Ovary (tissue), 9 donors: ENCODE results near the gene DONSON. TPM values are rescaled to one million over a fixed set of nuclear protein-coding genes. Genes with fewer than 3 reads are reported as not detected.
"Not testable (repeated sequence)": the region's sequence is repeated elsewhere in the genome, so short reads cannot be mapped to it uniquely, and the experiment has no call there.

Source experiments
- DNase-seq, 5 donors: peaks; one replicate each; pipeline ENCODE4 v3.0.0-alpha.2; 2019 to 2020
- H3K27ac ChIP-seq, 2 donors: fragments of 200-600 bp; one replicate each; pipeline versions ENCODE4 v1.5.1 to v1.8.0; 2019 to 2022
- H3K27me3 ChIP-seq: fragments of 200-600 bp; one replicate; pipeline ENCODE4 v1.8.0; 2022
- H3K36me3 ChIP-seq: fragments of 200-600 bp; sonication (generic); one replicate; pipeline ENCODE4 v1.5.1; 2019
- H3K4me1 ChIP-seq: one replicate; pipeline ENCODE4 v1.8.1; 2013; ENCODE audit warnings: mild to moderate bottlenecking, moderate library complexity; ENCODE audit not compliant: insufficient read depth
- H3K4me3 ChIP-seq: fragments of 200-600 bp; sonication (generic); one replicate; pipeline ENCODE4 v1.5.1; 2017
- H3K9me3 ChIP-seq, 2 donors: fragments of 200-600 bp in 1 of 2; sonication (generic) in 1 of 2; one replicate each; pipeline versions ENCODE4 v1.5.1 to v1.8.1; 2013 to 2019; ENCODE audit warnings: mild to moderate bottlenecking in 1 of 2, moderate library complexity in 1 of 2
- EP300 ChIP-seq: sonication (generic); formaldehyde crosslinking; IDR thresholded peaks from one replicate; pipeline ENCODE4 v1.6.1; 2017; ENCODE audit warnings: antibody characterized with exemption
- POLR2A ChIP-seq: fragments of 450-650 bp; IDR thresholded peaks from one replicate; pipeline ENCODE4 v1.6.1; 2017; ENCODE audit warnings: antibody characterized with exemption, mild to moderate bottlenecking, moderate library complexity
- WGBS, 3 donors: extraction: QIAGEN DNeasy Blood & Tissue Kit in 1 of 3; methylation state at CpG; one replicate each; pipeline versions ENCODE4 v1.1.5 to v1.1.7; 2013 to 2017; 5-methylcytosine and 5-hydroxymethylcytosine counted together
- intact Hi-C, 4 donors: fragments of 100-400 bp; cut with DNase I; formaldehyde crosslinking; loops; one replicate each; pipeline versions ENCODE4 v1.11.0 to v1.15.1; 2022 to 2023
- polyA plus RNA-seq, 2 donors: library from polyadenylated mRNA; stranded (reverse); fragments of 200-250 nt in 1 of 2; fragments of 350-450 nt in 1 of 2; fragmentation: Illumina TruSeq in 1 of 2; extraction: RNeasy Lipid Tissue Mini Kit (QIAGEN cat#74804) in 1 of 2; gene quantifications; one replicate each; pipeline ENCODE4 v1.2.3, GENCODE V29; 2013 to 2014
- total RNA-seq, 7 donors: library from RNA; depleted of rRNA in 2 of 7; stranded (reverse); fragments of >200 nt in 2 of 7; fragmentation: NEBNext Ultra II Directional in 3 of 7; extraction: Animal tissue kit (Norgen Biotek cat#: 25700) in 3 of 7; gene quantifications; one replicate each; pipeline versions ENCODE4 v1.1.0 to v1.2.4, GENCODE V29; 2016 to 2023
- TF ChIP-seq, protein P1 (sequence below), 3 donors: fragments of 450-650 bp in 2 of 3; fragments of 200-600 bp in 1 of 3; IDR thresholded peaks; one replicate each; pipeline versions ENCODE4 v1.5.1 to v1.8.0; 2016 to 2022; ENCODE audit warnings: antibody characterized with exemption in 3 of 3, mild to moderate bottlenecking in 1 of 3
- donor health status: DM: no; HTN: no; CAD: no; lungs with moderate emphysema.
- donor health status: DM: no; HTN: no; CAD: no.
- donor health status: Bipolar disorder and iron deficiency.
- donor health status: DM: yes; HTN: yes; CAD: no.
- donor health status: DM: no; HTN: no; CAD: no.
- donor health status: DM: yes; HTN: yes; CAD: no.

The DONSON gene
- total and polyA plus RNA-seq, 9 donors: 5.1 to 14.1 (median 10.3) TPM

- intact Hi-C loops: no loop called here
- 90 to 96% (median 94%) methylated on average over 4 of the region's 4 CpGs for WGBS, 3 donors
- Histone ChIP-seq H3K9me3 (no peaks in the 10 kb centered on the region), H3K27ac (no peak overlapping the region), H3K27me3 (no peaks in the 10 kb centered on the region), H3K36me3 (no peaks in the 10 kb centered on the region), H3K4me1 (no peaks in the 10 kb centered on the region), H3K4me3 (no peak overlapping the region)
- TF ChIP-seq, protein P1, sequence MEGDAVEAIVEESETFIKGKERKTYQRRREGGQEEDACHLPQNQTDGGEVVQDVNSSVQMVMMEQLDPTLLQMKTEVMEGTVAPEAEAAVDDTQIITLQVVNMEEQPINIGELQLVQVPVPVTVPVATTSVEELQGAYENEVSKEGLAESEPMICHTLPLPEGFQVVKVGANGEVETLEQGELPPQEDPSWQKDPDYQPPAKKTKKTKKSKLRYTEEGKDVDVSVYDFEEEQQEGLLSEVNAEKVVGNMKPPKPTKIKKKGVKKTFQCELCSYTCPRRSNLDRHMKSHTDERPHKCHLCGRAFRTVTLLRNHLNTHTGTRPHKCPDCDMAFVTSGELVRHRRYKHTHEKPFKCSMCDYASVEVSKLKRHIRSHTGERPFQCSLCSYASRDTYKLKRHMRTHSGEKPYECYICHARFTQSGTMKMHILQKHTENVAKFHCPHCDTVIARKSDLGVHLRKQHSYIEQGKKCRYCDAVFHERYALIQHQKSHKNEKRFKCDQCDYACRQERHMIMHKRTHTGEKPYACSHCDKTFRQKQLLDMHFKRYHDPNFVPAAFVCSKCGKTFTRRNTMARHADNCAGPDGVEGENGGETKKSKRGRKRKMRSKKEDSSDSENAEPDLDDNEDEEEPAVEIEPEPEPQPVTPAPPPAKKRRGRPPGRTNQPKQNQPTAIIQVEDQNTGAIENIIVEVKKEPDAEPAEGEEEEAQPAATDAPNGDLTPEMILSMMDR (IDR thresholded peaks at IDR 0.05): no peak
- TF ChIP-seq POLR2A: no peak
- TF ChIP-seq EP300: no peak
- no peak for DNase-seq
Measured at GRCh38 chr21:33619726-33620125, 31.2 kb upstream of the DONSON start.

DNA sequence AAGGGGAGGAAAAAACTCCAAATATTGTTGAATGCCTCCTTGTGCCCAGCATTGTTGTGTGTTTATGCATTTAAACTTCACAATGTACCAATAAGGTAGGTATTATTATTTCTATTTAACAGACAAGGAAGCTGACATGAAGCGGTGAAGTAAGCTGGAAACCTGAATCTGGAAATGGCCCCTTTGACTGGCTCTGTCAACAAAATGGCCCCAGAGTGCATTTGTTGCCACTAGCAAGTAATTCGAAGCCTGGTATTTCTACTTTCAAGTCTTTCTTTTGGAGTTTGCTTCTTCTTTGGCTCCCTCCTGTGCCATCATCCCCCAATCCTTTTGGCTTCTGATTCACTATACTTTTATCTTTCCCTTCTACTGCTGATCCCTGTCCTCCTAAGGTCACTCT lies 29.9 kb upstream of the DONSON start:
- no peak overlapping the region for H3K4me3 ChIP-seq
- H3K36me3 ChIP-seq: no peaks in the 10 kb centered on the region
- H3K27ac ChIP-seq: no peak overlapping the region
- no peaks in the 10 kb centered on the region for H3K27me3 ChIP-seq
- TF ChIP-seq, protein P1 (IDR thresholded peaks at IDR 0.05): no peak
- TF ChIP-seq POLR2A: no peak
- no peak for TF ChIP-seq EP300
- WGBS, 3 donors: 95 to 96% (median 96%) methylated on average over 2 of the region's 2 CpGs
- intact Hi-C loops: no loop called here
- no peak for DNase-seq
- H3K4me1 ChIP-seq: no peaks in the 10 kb centered on the region
- no peaks in the 10 kb centered on the region for H3K9me3 ChIP-seq

- H3K4me3 ChIP-seq, H3K27me3 ChIP-seq, DNase-seq, H3K36me3 ChIP-seq, intact Hi-C loops, H3K27ac ChIP-seq, H3K4me1 ChIP-seq, H3K9me3 ChIP-seq: not testable (repeated sequence)
- 93 to 96% (median 94%) methylated on average over 11 of the region's 11 CpGs for WGBS, 3 donors
Measured at GRCh38 chr21:33617565-33617964, 29.1 kb upstream of the DONSON start.

DNA sequence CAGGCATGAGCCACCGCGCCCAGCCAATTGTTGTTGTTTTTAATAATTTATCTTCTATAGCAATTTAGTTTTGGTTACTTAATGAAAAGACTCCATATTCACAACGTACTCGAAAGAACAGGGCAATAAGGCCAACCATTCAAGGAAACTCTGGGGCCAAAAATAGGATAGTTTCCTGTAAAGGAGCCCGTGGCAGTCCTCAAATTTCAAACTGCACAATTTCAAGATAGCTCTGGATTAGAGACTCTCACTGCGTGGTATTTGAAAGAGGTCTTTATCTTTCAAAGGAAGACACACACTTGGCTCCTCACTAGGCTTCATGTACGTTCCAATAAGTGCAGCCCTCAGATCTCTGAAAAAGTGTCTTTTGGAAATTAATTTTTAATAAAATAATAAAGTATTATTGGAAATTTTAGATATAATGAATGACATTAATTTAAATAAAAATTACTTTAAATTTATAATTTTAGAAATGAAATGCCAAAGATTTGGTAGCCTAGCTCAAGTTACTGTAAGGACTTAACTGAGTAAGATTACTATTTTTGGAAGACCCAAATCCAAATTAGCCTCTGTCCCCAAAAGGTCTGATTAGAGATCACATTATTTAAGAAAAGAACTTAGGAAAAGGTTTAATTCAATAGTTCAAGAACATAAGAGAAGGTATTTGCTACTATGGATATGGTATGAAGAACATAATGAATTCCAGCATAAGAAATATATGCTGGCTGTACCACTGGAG lies 22.7 kb upstream of the DONSON start:
- Histone ChIP-seq H3K27me3 (no peaks in the 10 kb centered on the region), H3K36me3 (no peaks in the 10 kb centered on the region), H3K27ac (no peak overlapping the region), H3K9me3 (no peaks in the 10 kb centered on the region), H3K4me1 (no peaks in the 10 kb centered on the region), H3K4me3 (no peak overlapping the region)
- intact Hi-C loops: no loop called here
- TF ChIP-seq POLR2A: no peak
- TF ChIP-seq EP300: no peak
- TF ChIP-seq, protein P1 (IDR thresholded peaks at IDR 0.05): no peak
- 85 to 92% (median 88%) methylated on average over 7 of the region's 7 CpGs for WGBS, 3 donors
- no peak for DNase-seq

DNA sequence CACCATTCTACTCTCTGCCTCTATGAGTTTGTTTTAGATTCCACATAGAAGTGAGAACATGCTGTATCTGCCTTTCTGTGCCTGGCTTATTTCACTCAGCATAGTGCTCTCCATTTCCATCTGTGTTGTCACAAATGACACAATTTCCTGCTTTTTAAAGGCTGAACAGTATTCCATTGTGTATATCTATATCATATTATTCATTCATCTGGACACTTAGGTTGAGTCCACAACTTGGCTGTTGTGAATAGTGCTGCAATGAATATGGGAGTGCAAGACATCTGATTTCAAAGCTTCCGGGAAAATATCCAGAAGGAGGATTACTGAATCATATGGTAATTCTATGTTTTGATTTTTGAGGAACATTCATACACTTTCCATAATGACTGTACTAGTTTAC lies 20.1 kb upstream of the DONSON start:
- Histone ChIP-seq H3K27me3 (no peaks in the 10 kb centered on the region), H3K27ac (no peak overlapping the region), H3K4me3 (no peak overlapping the region), H3K36me3 (no peaks in the 10 kb centered on the region), H3K9me3 (no peaks in the 10 kb centered on the region), H3K4me1 (no peaks in the 10 kb centered on the region)
- no peak for DNase-seq
- intact Hi-C loops: no loop called here
- no peak for TF ChIP-seq POLR2A
- TF ChIP-seq, protein P1 (IDR thresholded peaks at IDR 0.05): no peak
- TF ChIP-seq EP300: no peak
- 34 to 36% (median 35%) methylated on average over 1 of the region's 1 CpG for WGBS, 3 donors
